Measurements from ENCODE around the gene ATRIP.

GRCh38 chr3:48466386-48467109 is 20.0 kb downstream of the ATRIP start:
- TF ChIP-seq CTCF (IDR thresholded peaks at IDR 0.05), result no peak
- no peak for TF ChIP-seq POLR2A (IDR thresholded peaks at IDR 0.05)
- no peak for TF ChIP-seq EP300 (IDR thresholded peaks at IDR 0.05)

All from stomach (tissue), 4 donors.